ENCODE data around the gene YOD1. TPM values are rescaled to one million over a fixed set of nuclear protein-coding genes. Genes with fewer than 3 reads are reported as not detected.
A peak's percentile ranks its signal among the peaks of the same experiment; 100 is the strongest.

The YOD1 gene
- total RNA-seq, 1 donor from 2014 or later, result 15.2 TPM

DNA sequence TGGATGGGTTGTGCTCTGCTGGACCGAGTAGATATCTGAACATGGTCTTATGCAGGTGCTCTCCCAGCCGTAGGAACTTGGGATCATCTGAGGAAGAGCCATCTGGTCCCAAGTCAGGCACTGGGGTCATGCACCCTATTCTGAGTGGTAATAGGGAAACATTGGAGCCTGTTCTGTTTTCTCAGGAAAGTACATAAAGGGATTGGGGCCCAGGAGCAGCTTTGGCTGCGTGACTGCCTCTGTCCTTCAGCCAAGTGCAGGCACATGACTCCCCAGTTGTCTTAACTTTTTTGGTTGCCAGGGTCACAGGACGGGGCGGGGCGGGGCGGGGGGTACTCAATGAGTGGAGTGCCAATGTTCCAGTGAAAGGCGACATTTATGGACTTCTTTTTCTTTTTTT, 13.6 kb upstream of the YOD1 start:
- H3K4me3 Mint-ChIP-seq, result no peak overlapping the region
- no peaks in the 10 kb centered on the region for H3K4me1 Mint-ChIP-seq
- no peak overlapping the region for H3K27ac Mint-ChIP-seq (ENCODE audit: unreplicated experiment)
- no peaks in the 10 kb centered on the region for H3K9me3 Mint-ChIP-seq
- no peaks in the 10 kb centered on the region for H3K27me3 Mint-ChIP-seq (ENCODE audit: low read depth)
- no peak for DNase-seq (ENCODE audit: low read depth, low spot score)
- peaks cover 9% of the 10 kb centered on the region for H3K36me3 Mint-ChIP-seq (ENCODE audit: low read depth)
- TF ChIP-seq CTCF (conservative IDR thresholded peaks at IDR 0.05), result no peak

- Mint-ChIP-seq H3K9me3 (no peaks in the 10 kb centered on the region), H3K27me3 (ENCODE audit: low read depth) (no peaks in the 10 kb centered on the region), H3K4me1 (no peaks in the 10 kb centered on the region), H3K4me3 (no peak overlapping the region), H3K27ac (ENCODE audit: unreplicated experiment) (no peak overlapping the region), H3K36me3 (ENCODE audit: low read depth) (peaks cover 7% of the 10 kb centered on the region)
- DNase-seq (ENCODE audit: low read depth, low spot score), result no peak
- no peak for TF ChIP-seq CTCF (conservative IDR thresholded peaks at IDR 0.05)
These were observed 12.0 kb upstream of the YOD1 start for GRCh38 chr1:207063014-207063413.

- Mint-ChIP-seq H3K9me3 (no peaks in the 10 kb centered on the region), H3K36me3 (ENCODE audit: low read depth) (peaks cover 7% of the 10 kb centered on the region), H3K4me1 (no peaks in the 10 kb centered on the region), H3K4me3 (no peak overlapping the region), H3K27ac (ENCODE audit: unreplicated experiment) (no peak overlapping the region), H3K27me3 (ENCODE audit: low read depth) (no peaks in the 10 kb centered on the region)
- no peak for DNase-seq (ENCODE audit: low read depth, low spot score)
- TF ChIP-seq CTCF (conservative IDR thresholded peaks at IDR 0.05), result no peak
These were observed 11.1 kb upstream of the YOD1 start for GRCh38 chr1:207062058-207062457.

DNA sequence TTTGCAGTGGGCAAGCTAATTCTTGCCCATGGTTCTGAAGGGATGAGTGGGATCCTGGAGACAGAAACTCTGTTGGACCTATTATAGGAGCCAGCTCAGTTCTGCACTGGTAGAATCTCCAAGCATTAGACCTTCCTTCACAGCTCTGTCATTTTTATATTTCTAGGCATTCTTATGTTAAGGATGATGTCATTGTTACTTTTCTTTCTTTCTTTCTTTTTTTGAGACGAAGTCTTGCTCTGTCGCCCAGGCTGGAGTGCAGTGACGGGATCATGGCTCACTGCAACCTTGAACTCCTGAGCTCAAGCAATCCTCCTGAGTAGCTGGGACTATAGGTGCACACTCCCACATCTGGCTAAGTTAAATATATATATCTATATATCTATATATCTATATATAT, 9.6 kb upstream of the YOD1 start:
- Mint-ChIP-seq H3K9me3 (no peaks in the 10 kb centered on the region), H3K4me3 (no peak overlapping the region), H3K36me3 (ENCODE audit: low read depth) (peaks cover 7% of the 10 kb centered on the region), H3K27me3 (ENCODE audit: low read depth) (no peaks in the 10 kb centered on the region), H3K4me1 (no peaks in the 10 kb centered on the region), H3K27ac (ENCODE audit: unreplicated experiment) (no peak overlapping the region)
- DNase-seq (ENCODE audit: low read depth, low spot score), result no peak
- no peak for TF ChIP-seq CTCF (conservative IDR thresholded peaks at IDR 0.05)

GRCh38 chr1:207059881-207060280, 8.9 kb upstream of the YOD1 start:
- peak; percentile 9 for TF ChIP-seq CTCF (conservative IDR thresholded peaks at IDR 0.05)
- Mint-ChIP-seq H3K27me3 (ENCODE audit: low read depth) (no peaks in the 10 kb centered on the region), H3K9me3 (no peaks in the 10 kb centered on the region), H3K4me3 (no peak overlapping the region), H3K27ac (ENCODE audit: unreplicated experiment) (no peak overlapping the region), H3K4me1 (no peaks in the 10 kb centered on the region), H3K36me3 (ENCODE audit: low read depth) (peaks cover 7% of the 10 kb centered on the region)
- DNase-seq (ENCODE audit: low read depth, low spot score), result no peak

Data from neural crest cell (in vitro differentiated cells).